ENCODE measurements around the gene DLG1. TPM values are rescaled to one million over a fixed set of nuclear protein-coding genes. Genes with fewer than 3 reads are reported as not detected.

Gene DLG1
- total RNA-seq, 4 donors from 2014 or later = 71.4 to 90.4 (median 80.9) TPM

DNA sequence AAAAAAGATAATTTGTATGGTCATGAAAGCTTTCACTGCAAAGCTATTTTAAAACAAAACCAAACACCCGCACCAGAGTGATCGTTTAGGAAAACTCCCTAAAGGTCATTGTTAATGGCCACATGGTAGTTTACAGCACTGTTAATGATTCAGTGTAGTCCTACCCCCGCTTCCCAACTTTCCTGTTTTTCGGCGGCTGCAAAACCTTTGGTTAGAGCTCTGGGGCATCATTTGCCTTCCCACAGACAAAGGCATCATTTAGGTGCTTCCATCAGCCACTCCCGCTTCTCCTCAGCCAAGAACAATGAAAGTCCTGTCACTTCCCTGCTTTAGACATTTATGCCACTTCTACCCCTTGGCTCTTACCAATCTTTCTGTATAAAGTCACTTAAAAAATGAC is 279.4 kb downstream of the DLG1 start:
- Histone ChIP-seq H3K4me3 (no peak overlapping the region), H3K27ac (no peak overlapping the region), H3K27me3 (peaks cover 30% of the 10 kb centered on the region), H3K9me3 (no peaks in the 10 kb centered on the region), H3K4me1 (no peaks in the 10 kb centered on the region), H3K36me3 (no peaks in the 10 kb centered on the region)
- TF ChIP-seq POLR2AphosphoS5 (IDR thresholded peaks at IDR 0.05) = no peak
- TF ChIP-seq, protein P1, sequence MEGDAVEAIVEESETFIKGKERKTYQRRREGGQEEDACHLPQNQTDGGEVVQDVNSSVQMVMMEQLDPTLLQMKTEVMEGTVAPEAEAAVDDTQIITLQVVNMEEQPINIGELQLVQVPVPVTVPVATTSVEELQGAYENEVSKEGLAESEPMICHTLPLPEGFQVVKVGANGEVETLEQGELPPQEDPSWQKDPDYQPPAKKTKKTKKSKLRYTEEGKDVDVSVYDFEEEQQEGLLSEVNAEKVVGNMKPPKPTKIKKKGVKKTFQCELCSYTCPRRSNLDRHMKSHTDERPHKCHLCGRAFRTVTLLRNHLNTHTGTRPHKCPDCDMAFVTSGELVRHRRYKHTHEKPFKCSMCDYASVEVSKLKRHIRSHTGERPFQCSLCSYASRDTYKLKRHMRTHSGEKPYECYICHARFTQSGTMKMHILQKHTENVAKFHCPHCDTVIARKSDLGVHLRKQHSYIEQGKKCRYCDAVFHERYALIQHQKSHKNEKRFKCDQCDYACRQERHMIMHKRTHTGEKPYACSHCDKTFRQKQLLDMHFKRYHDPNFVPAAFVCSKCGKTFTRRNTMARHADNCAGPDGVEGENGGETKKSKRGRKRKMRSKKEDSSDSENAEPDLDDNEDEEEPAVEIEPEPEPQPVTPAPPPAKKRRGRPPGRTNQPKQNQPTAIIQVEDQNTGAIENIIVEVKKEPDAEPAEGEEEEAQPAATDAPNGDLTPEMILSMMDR (IDR thresholded peaks at IDR 0.05) = no peak
- no peak for TF ChIP-seq POLR2A (IDR thresholded peaks at IDR 0.05)
- TF ChIP-seq EP300 (IDR thresholded peaks at IDR 0.05) = no peak
- 58 to 69% methylated on average over 3 to 6 of the region's 6 CpGs for WGBS, 2 donors (ENCODE audit: low coverage in 1 of 2)
- ATAC-seq = no peak

DNA sequence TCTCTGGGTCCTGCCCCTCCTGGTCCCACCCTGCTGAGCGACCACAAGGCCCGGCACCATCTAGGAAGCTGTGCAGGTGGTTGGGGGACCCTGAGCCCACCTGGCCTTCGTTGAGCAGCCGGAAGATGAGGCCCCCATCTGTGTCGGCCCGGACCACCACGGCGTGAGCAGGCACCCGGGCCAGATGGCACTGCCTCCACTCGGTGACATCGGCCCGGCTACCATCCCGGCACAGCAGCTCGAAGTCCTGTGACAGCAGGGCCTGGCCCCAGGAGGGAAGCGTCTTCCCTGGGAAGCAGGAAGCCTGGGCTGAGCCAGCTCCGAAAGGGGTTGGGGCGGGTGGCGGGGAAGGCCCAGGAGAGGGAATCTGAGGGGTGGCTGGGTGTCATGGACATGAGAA is 281.4 kb downstream of the DLG1 start:
- H3K4me3 ChIP-seq = no peak overlapping the region
- H3K9me3 ChIP-seq = no peaks in the 10 kb centered on the region
- TF ChIP-seq POLR2A (IDR thresholded peaks at IDR 0.05) = no peak
- TF ChIP-seq POLR2AphosphoS5 (IDR thresholded peaks at IDR 0.05) = no peak
- no peak for TF ChIP-seq EP300 (IDR thresholded peaks at IDR 0.05)
- TF ChIP-seq, protein P1 (IDR thresholded peaks at IDR 0.05) = no peak
- H3K36me3 ChIP-seq = no peaks in the 10 kb centered on the region
- 60% methylated on average over 1 of the region's 18 CpGs; no CpG with 5 or more reads in 1 of the 2 donors for WGBS, 2 donors (ENCODE audit: low coverage in 1 of 2)
- H3K27ac ChIP-seq = no peak overlapping the region
- H3K4me1 ChIP-seq = no peaks in the 10 kb centered on the region
- H3K27me3 ChIP-seq = peaks cover 12% of the 10 kb centered on the region
- ATAC-seq = peak; percentile 20

DNA sequence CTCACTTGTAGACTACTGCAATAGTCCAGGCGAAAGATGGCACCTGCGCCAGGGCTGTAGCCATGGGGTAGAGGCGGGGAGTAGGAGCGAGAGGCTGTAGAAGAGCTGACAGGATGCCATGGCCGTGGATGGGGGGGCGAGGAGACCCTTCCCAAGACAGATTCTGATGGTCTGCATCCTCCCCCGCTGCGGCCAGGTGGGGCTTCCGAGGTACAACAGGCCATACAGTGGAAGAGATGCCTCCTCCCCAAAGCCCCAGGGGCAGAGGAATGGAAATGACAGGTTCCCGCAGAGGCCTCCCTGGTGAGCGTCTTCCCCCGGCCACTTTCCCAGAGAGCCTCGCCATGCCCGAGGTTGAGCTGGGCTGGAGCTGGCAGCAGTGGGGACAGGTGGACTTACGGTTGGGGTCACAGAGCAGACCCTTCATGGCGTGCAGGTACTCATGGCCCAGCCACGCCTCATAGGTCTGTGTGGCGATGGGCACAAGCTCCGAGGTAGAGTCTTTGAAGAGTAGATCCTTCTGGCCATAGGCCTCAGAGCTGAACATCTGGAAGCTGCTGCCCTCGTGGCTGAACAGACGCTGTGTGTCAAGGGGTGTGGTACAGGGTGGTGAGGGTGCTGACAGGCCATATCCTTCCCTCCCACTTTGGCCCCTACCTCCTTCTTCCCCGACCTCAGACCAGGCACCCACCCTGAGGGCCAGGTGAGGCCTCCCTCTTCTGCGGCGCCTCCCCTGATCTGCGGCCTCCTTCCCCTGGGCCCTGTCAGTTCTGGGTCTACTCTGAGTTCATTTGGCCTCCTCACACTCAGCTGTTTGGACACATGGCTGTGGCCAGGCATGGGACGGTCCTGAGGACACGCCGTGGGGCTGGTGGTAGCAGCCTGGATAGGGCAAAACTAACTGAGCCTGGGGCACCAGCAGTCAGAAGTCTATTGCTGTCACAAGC is 282.3 kb downstream of the DLG1 start:
- no peak for ATAC-seq
- Histone ChIP-seq H3K36me3 (no peaks in the 10 kb centered on the region), H3K27ac (no peak overlapping the region), H3K27me3 (peaks cover 2% of the 10 kb centered on the region), H3K4me1 (no peaks in the 10 kb centered on the region), H3K4me3 (no peak overlapping the region), H3K9me3 (no peaks in the 10 kb centered on the region)
- no peak for TF ChIP-seq POLR2AphosphoS5 (IDR thresholded peaks at IDR 0.05)
- TF ChIP-seq EP300 (IDR thresholded peaks at IDR 0.05) = no peak
- no peak for TF ChIP-seq POLR2A (IDR thresholded peaks at IDR 0.05)
- TF ChIP-seq, protein P1 (IDR thresholded peaks at IDR 0.05) = no peak
- 90 to 94% methylated on average over 2 to 10 of the region's 28 CpGs for WGBS, 2 donors (ENCODE audit: low coverage in 1 of 2)

DNA sequence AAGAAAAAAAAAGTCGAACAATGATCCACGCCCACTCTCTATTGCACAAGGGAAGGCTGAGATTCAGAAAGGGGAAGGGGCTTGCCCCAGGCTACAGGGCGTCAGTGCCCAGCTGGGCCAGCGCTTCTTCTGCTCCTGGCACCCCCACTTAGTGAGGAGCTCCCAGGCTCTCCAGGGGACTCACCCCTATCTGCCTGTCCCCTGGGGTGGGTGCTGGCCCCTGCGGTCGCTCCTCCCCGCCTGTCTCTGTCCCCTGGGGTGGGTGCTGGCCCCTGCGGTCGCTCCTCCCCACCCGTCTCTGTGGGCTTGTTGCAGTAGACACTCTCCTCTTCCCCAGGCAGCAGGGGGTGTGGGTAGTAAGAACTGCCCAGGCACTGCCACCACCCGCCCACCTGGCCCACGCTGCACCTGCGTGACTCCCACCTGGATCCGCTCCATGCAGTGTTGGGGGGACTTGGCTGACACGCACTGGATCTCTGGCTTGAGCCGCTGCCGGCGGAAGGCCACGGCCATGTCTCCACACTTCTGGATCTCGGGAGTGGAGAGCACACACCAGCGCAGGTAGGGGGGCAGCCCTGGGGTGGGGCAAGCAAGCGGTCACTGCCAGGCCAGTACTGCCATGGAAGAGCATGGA is 283.4 kb downstream of the DLG1 start:
- H3K4me1 ChIP-seq = no peaks in the 10 kb centered on the region
- no peaks in the 10 kb centered on the region for H3K9me3 ChIP-seq
- H3K4me3 ChIP-seq = no peak overlapping the region
- TF ChIP-seq POLR2AphosphoS5 (IDR thresholded peaks at IDR 0.05) = no peak
- TF ChIP-seq, protein P1 (IDR thresholded peaks at IDR 0.05) = no peak
- TF ChIP-seq POLR2A (IDR thresholded peaks at IDR 0.05) = no peak
- no peak for TF ChIP-seq EP300 (IDR thresholded peaks at IDR 0.05)
- no peak overlapping the region for H3K27ac ChIP-seq
- no peak for ATAC-seq
- no peaks in the 10 kb centered on the region for H3K27me3 ChIP-seq
- 80 to 94% methylated on average over 1 to 2 of the region's 22 CpGs for WGBS, 2 donors (ENCODE audit: low coverage in 1 of 2)
- H3K36me3 ChIP-seq = no peaks in the 10 kb centered on the region
